Peyer's patch (tissue), 4 donors: ENCODE data around the gene NOC4L. TPM values are rescaled to one million over a fixed set of nuclear protein-coding genes. Genes with fewer than 3 reads are reported as not detected.

ENCODE experiments used
- DNase-seq, 3 donors: peaks; one replicate each; pipeline ENCODE4 v3.0.0-alpha.2; 2017 to 2019
- H3K27ac ChIP-seq, 4 donors: fragments of 200-600 bp; sonication (generic); one replicate each; pipeline ENCODE4 v1.5.1; 2016 to 2019
- H3K27me3 ChIP-seq, 2 donors: fragments of 200-600 bp; sonication (generic); one replicate each; pipeline ENCODE4 v1.5.1; 2019
- H3K36me3 ChIP-seq, 3 donors: fragments of 200-600 bp; sonication (generic); one replicate each; pipeline ENCODE4 v1.5.1; 2016 to 2019
- H3K4me1 ChIP-seq, 4 donors: fragments of 200-600 bp; sonication (generic); one replicate each; pipeline ENCODE4 v1.5.1; 2016 to 2019
- H3K4me3 ChIP-seq, 4 donors: fragments of 200-600 bp; sonication (generic); 1 replicate in 3 of 4; 2 replicates in 1 of 4; pipeline ENCODE4 v1.5.1; 2016 to 2019; ENCODE audit warnings: mild to moderate bottlenecking in 1 of 4
- H3K9me3 ChIP-seq, 4 donors: fragments of 200-600 bp; sonication (generic); one replicate each; pipeline ENCODE4 v1.5.1; 2016 to 2019; ENCODE audit warnings: mild to moderate bottlenecking in 1 of 4
- POLR2A ChIP-seq, 2 donors: fragments of 450-650 bp; IDR thresholded peaks; one replicate each; pipeline ENCODE4 v1.5.1; 2017; ENCODE audit warnings: antibody characterized with exemption in 2 of 2, mild to moderate bottlenecking in 2 of 2, moderate library complexity in 2 of 2
- total RNA-seq, 4 donors: library from RNA; depleted of rRNA; stranded (reverse); fragments of >200 nt; gene quantifications; one replicate each; pipeline ENCODE4 v1.1.0, GENCODE V29; 2016
- TF ChIP-seq, protein P1 (sequence below), 6 experiments: fragments of 450-650 bp in 4 of 6; fragments of 200-600 bp in 2 of 6; sonication (generic) in 1 of 6; IDR thresholded peaks; one replicate each; pipeline ENCODE4 v1.5.1; 2017 to 2019; ENCODE audit warnings: antibody characterized with exemption in 6 of 6, mild to moderate bottlenecking in 3 of 6, moderate library complexity in 1 of 6

Gene NOC4L
- total RNA-seq, 4 donors from 2014 or later: 8.9 to 47.0 (median 12.2) TPM

DNA sequence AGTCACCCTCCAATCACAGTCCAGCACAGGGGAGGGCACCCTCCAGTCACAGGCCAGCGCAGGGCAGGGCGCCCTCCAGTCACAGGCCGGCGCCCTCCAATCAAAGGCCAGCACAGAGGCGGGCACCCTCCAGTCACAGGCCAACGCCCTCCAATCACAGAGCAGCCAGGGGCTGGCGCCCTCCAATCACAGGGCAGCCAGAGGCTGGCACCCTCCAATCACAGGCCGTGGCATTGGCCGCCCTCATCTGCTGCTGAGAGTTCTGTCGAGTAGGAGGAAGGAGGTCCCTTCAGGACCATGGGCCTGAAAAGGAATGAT lies 26.7 kb upstream of the NOC4L start:
- DNase-seq: no peak
- Histone ChIP-seq H3K27ac (no peak overlapping the region), H3K27me3 (no peaks in the 10 kb centered on the region), H3K4me3 (no peak overlapping the region), H3K36me3 (peaks cover 0 to 74% (median 0%) of the 10 kb centered on the region in 3 donors), H3K9me3 (no peaks in the 10 kb centered on the region), H3K4me1 (no peaks in the 10 kb centered on the region)
- TF ChIP-seq, protein P1, sequence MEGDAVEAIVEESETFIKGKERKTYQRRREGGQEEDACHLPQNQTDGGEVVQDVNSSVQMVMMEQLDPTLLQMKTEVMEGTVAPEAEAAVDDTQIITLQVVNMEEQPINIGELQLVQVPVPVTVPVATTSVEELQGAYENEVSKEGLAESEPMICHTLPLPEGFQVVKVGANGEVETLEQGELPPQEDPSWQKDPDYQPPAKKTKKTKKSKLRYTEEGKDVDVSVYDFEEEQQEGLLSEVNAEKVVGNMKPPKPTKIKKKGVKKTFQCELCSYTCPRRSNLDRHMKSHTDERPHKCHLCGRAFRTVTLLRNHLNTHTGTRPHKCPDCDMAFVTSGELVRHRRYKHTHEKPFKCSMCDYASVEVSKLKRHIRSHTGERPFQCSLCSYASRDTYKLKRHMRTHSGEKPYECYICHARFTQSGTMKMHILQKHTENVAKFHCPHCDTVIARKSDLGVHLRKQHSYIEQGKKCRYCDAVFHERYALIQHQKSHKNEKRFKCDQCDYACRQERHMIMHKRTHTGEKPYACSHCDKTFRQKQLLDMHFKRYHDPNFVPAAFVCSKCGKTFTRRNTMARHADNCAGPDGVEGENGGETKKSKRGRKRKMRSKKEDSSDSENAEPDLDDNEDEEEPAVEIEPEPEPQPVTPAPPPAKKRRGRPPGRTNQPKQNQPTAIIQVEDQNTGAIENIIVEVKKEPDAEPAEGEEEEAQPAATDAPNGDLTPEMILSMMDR (IDR thresholded peaks at IDR 0.05): no peak
- TF ChIP-seq POLR2A (IDR thresholded peaks at IDR 0.05): no peak

DNA sequence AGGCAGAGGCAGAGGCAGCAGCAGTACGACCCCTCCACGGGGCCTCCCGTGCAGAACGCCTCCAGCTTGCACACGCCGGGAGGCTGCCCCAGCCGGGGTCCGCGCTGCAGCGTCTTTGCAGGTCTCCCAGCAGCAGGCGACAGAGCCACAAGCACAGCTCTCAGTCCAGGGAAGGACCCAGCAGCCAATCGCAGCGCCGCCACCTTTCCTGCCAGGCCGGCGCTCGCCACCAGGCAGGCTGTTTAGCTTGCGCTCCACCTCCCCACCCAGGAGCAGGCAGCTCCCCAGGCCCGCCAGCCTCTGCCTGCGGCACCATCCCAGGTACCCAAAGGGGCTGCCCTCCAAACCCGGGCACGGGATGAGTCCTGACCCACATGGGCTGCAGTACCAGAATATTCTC lies 25.4 kb upstream of the NOC4L start:
- no peak for DNase-seq
- H3K9me3 ChIP-seq: no peaks in the 10 kb centered on the region
- no peaks in the 10 kb centered on the region for H3K4me1 ChIP-seq
- no peak overlapping the region for H3K4me3 ChIP-seq
- H3K27ac ChIP-seq: no peak overlapping the region
- H3K27me3 ChIP-seq: no peaks in the 10 kb centered on the region
- peaks cover 0 to 71% (median 0%) of the 10 kb centered on the region in 3 donors for H3K36me3 ChIP-seq
- TF ChIP-seq, protein P1 (IDR thresholded peaks at IDR 0.05): no peak
- no peak for TF ChIP-seq POLR2A (IDR thresholded peaks at IDR 0.05)

DNA sequence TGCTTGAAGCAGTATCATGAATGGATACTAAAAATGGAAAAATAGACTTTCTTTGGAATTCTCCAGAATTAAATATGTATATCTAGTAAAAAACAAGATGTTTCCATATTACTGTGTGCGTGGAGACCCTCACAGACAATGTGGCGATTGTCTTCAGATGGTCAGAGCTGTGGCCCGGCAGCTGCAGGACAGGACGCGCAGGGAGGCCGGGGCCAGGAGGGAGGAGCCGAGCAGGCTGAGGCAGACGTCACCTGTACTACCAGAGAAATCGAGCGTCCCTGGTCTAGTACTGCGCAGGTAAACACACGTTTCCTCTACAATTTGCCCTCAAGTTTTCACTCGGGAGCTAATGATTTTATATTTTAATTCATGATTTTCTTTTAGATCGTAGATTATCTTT lies 23.0 kb upstream of the NOC4L start:
- TF ChIP-seq, protein P1 (IDR thresholded peaks at IDR 0.05): no peak
- no peak for TF ChIP-seq POLR2A (IDR thresholded peaks at IDR 0.05)
- DNase-seq: no peak

DNA sequence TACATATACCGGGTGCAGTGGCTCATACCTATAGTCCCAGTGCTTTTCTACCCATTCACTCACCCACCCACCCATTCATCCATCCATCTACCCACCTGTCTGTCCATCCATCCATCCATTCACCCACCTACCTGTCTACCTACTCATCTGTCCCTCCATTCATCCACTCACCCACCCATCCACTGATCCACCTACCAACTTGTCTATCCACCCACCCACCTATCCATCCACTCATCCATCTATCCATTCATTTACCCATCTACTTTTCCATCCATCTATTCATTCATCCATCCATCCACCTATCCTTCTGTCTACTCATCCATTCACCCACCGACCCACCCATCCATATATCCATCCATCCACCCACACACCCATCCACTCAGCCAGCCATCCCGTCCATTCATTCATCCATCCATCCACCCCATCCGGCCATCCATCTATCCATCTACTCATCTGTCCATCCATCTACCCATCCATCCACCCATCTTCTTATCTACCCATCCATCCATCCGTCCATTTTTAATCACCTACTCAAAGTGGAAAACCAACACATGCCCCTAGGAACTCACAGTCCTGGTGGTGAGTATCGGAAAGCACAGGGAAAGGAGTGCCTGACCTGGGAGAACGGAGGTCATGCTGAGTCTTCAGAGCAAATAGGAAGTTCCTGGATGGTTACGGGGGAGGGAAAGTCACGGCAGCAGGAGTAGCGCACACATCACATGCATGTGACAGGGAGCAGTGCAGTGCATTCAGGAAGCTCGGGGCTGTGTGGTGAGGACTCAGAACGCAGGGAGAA lies 20.1 kb upstream of the NOC4L start:
- Histone ChIP-seq H3K4me1 (no peaks in the 10 kb centered on the region), H3K36me3 (peaks cover 0 to 66% (median 0%) of the 10 kb centered on the region in 3 donors), H3K27me3 (no peaks in the 10 kb centered on the region), H3K27ac (no peak overlapping the region), H3K4me3 (no peak overlapping the region), H3K9me3 (no peaks in the 10 kb centered on the region)
- no peak for TF ChIP-seq POLR2A (IDR thresholded peaks at IDR 0.05)
- TF ChIP-seq, protein P1 (IDR thresholded peaks at IDR 0.05): no peak
- no peak for DNase-seq

More for the DNA sequence above, 23.0 kb upstream of the NOC4L start:
- Histone ChIP-seq H3K9me3 (no peaks in the 10 kb centered on the region), H3K4me3 (no peak overlapping the region), H3K27ac (no peak overlapping the region), H3K36me3 (peaks cover 0 to 66% (median 0%) of the 10 kb centered on the region in 3 donors), H3K27me3 (no peaks in the 10 kb centered on the region), H3K4me1 (no peaks in the 10 kb centered on the region)

DNA sequence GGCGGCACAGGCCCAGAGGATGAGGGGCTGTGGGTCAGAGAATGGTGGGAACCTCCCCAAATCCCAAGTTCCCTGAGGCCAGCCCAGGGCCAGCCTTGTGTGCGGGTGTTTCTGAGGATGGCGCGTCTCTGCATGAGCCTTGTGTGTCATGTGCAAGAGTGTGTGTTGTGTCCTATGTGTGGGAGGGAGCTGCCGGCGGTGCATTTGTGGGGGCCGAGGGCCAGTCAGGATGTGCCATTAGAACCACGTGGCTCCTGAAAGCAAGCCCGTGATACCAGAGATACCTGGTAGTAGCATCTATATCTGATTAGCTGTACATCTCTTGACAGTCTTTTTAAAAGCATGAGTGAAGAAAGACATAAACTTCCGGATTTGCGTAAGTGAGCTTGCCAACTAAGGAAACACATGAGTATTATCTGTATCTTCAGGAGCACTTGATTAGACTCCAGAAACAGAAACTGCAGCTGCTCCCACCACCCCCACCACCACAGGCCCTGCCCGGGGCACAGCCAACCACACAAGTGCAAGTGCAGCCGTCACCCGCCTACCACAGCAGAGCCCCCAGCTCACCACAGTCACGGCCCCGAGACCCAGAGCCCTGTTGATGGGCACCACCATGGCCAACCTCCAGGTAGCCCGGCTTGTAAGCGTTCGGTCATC lies 19.4 kb upstream of the NOC4L start:
- H3K36me3 ChIP-seq: peaks cover 0 to 63% (median 0%) of the 10 kb centered on the region in 3 donors
- no peaks in the 10 kb centered on the region for H3K4me1 ChIP-seq
- DNase-seq: no peak
- H3K27me3 ChIP-seq: no peaks in the 10 kb centered on the region
- H3K9me3 ChIP-seq: no peaks in the 10 kb centered on the region
- TF ChIP-seq, protein P1 (IDR thresholded peaks at IDR 0.05): no peak
- no peak overlapping the region for H3K27ac ChIP-seq
- H3K4me3 ChIP-seq: no peak overlapping the region
